Activated CD4-positive, CD25-positive, alpha-beta regulatory T cell treated with anti-CD3 and anti-CD28 coated beads, Interleukin-2, amount 50 U/mL, for 24 hours (primary cell): ENCODE results near the gene VAC14.

ENCODE experiments used
- ATAC-seq, 2 donors: fragments of 150-1000 bp; cut with Tn5 transposase; one replicate each; pipeline ENCODE4 v1.10.0; 2021; ENCODE audit warnings: mild to moderate bottlenecking in 1 of 2, moderate library complexity in 1 of 2

Gene VAC14

DNA sequence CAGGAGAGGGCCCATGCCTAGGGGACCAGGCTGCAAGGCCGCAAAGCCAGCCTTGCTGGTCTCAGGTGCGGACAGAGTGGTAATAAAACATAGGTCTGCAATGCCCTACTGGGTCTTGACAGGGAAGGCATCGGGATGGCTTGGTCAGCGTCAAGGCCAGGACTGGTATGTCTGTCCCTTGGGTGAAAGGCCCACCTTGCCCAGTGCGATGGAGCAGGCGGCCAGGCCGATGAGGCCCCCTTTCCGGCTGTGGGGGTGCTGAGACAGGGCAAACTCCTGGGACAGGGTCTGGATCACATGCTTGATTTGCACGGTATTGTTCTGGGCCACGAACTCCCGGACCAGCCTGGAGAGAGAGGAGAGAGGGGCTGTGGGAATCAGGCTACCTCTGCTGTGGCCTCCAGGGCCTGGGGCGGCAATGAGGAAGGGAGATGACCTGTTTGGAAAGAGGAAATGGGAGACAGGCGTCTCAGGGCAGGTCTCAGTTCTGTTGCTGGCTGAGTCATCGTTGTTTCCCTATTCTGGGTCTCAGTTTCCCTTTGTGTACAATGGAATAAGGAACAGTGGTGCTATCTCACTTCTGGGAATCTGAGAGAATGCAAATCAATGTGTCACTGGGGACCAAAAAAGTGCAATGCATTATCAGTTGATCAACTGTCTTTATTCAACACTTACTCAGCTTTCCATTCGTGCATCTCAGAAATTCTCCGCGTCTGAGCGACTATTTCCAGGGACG lies 14.8 kb downstream of the VAC14 start:
- ATAC-seq, result no peak

DNA sequence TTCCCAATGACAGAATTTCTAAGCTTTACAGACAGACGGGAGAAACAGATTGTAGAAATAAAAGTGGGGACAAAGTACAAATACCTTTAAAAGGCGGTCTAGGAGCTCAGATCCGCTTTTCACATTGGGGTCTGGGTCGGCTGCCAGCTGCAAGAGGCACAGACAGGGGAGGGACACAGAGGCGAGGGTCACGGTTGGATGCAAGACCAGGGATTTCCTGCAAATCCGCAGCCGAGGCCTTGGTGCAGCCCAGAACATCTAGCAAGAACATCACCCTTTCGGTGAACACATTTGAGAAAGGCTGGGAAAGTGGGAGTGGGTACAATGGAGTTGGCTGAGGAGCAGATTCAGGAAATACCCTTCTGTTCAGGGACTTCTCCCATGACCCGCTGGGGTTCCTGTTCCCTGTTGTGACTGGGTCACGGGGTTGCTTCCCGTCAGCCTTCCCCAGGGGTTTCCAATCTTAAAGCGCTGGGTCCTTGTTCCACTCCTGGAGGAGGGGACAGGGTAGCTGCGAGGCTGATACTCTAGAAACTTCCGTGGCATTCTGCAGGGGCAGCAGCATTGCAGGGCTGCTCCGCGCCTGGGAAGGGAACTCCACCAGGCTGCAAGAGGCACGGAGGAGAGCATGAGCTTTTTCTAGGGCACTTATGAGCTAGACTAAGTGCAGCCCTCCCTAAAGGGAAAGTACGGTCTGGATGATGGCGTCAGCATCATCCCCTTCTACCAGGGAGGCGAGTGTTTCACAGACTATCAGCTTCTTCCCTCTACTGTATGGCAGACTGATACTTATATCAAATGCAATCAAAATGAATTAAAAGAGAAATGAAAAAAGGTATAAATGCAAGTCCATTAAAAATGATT lies 16.0 kb downstream of the VAC14 start:
- no peak for ATAC-seq

GRCh38 chr16:70782237-70782636 lies 18.7 kb downstream of the VAC14 start:
- ATAC-seq, result no peak

- ATAC-seq, result no peak
Measured at GRCh38 chr16:70781800-70782199, 19.2 kb downstream of the VAC14 start.

DNA sequence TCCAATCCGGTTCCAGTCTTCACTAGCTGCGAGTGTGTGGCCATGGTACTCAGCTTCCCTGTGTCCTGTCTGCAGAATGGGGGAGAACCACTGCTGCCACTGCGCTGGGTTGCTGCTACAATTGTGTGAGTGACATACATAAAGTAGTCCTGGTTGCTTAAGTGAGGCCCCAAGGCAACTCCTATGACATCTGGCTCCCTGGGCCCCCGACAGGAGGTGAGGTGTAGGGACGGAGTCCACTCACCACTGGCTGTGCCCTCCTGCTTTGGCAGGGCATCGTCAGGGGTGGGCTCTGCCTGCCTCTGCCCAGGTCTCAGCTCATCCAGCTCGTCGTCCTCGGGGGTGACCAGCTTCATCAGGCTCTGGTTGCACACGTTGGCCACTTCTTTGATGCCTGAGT lies 20.4 kb downstream of the VAC14 start:
- ATAC-seq, result no peak

- ATAC-seq, result no peak
Measured at GRCh38 chr16:70779361-70779760, 21.6 kb downstream of the VAC14 start.

- ATAC-seq, result no peak
Measured at GRCh38 chr16:70778901-70779309, 22.1 kb downstream of the VAC14 start.

DNA sequence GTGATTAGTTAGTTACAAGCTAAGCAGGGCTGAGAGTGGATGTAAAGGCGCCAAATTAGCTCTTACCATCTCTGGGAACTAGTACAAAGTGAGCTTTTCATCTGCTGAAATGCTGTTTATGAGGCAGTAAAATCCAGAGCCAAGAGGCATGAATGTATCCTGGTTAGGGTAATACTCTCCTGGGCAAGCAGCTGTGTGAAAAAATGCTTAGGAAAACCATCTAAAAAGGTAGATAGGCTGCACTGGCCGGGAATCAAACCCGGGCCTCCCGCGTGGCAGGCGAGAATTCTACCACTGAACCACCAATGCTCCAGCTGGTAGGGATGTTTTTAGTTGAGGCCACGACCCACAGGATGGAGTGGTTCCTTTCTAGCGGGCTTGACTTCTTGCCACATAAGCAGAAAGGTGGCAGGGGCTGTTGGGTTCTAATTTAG lies 23.0 kb downstream of the VAC14 start:
- no peak for ATAC-seq

- no peak for ATAC-seq
Measured at GRCh38 chr16:70777496-70777895, 23.5 kb downstream of the VAC14 start.

GRCh38 chr16:70775399-70775798 lies 25.6 kb downstream of the VAC14 start:
- ATAC-seq, result no peak

GRCh38 chr16:70774261-70774660 lies 26.7 kb downstream of the VAC14 start:
- ATAC-seq, result no peak

GRCh38 chr16:70772493-70772892 lies 28.5 kb downstream of the VAC14 start:
- no peak for ATAC-seq

DNA sequence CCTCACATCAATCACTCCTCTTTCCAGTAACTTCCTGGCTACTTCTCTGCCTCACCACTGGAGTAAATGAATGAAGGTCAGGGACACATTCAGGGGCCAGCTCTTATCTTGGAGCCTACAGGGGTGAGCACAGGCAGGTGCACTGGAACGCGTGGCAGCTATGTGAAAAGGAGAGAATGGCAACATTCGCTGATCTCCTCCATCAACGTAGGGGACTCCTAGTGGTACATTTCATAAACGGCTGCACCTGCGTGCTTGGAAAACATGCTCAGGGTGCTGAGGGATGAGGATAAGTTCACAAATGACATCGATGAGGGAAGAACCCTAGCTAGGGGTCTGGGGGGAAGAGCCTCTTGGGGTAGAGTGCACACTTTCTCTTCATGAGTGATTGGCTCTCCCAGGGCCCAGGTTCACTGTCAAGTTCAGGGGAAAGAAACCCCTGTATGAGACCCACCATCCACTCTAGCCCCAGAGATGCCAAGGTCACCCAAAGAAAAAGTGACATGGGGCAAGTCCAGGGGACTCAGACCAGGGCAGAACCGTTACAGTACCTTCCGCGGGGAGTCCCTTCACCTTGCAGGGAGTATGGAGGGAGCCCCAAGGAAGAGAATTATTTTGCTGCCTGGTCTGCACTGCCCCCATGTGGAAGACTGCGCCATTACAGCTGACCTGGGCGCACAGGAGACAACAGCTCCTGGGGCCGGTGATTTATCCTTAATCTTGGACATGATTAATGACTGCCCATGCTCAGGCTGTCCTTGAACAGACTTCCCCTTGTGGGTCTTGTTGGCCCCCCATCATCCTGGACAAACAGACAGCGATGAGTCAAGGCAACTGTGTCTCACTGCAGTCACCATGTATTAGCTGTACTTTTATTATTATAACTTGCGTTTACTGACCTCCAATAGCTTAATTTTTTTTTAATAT lies 30.1 kb downstream of the VAC14 start:
- ATAC-seq, result peak in 1 of 2 donors; percentile 49

GRCh38 chr16:70770291-70770625 lies 30.7 kb downstream of the VAC14 start:
- ATAC-seq, result no peak

DNA sequence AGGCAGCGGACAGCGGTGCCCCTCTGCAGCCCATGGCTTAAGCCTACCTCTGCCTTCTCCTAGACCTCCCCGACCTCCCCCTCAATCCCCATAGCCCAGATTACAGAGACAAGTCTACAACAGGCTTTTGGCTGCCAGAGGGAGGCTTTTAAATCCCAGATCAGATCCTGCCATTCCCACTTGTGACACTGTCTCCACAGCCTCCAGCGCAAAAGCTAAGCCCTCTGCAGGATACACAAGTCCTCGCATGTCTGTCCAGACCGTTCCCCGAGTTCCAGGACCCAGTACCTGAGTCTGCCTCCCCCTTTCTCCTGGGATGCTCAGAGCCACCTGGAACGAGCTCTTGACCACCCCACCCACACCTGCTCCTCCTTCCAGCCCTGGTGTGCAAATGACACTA lies 31.2 kb downstream of the VAC14 start:
- ATAC-seq, result no peak

- no peak for ATAC-seq
Measured at GRCh38 chr16:70769131-70769530, 31.8 kb downstream of the VAC14 start.

DNA sequence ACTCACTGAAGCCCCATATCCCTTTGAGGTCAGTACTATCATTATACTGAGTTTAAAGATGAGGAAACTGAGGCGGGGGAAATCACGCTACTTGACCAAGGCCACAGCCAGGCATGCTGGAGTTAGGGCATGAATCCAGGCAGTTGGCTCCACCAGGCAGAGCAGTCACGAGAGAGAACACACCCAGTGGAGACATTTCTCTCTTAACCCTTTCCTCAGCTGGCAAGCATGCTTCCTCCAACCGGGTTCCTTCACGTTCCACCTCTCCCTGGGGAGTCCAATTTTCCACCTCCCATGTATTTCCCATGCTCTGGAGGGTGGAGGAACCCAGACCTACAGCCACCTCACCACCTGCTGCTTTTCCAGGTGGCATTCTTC lies 32.8 kb downstream of the VAC14 start:
- ATAC-seq, result no peak

- ATAC-seq, result no peak
Measured at GRCh38 chr16:70767377-70768202, 33.4 kb downstream of the VAC14 start.

DNA sequence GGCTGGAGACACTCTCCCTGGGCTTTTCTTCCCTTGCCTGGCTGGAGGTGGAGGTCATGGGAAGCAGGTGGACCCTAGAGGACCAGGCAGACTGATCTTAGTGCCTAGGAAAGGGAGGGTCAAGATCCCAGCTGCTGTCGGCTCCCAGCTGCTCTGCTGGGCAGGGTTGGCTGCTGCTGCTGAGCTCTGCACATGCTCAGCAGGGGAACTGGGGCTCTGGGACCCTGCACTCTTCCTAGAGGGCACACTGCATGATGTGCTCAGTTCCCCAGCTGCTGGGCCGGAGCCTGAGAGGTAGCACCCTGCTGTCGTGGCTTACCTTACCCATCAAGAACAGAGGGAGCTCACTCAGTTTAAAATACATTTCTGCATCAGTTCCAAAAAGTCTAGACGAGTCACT lies 34.3 kb downstream of the VAC14 start:
- ATAC-seq, result no peak

GRCh38 chr16:70766176-70766575 lies 34.8 kb downstream of the VAC14 start:
- no peak for ATAC-seq

DNA sequence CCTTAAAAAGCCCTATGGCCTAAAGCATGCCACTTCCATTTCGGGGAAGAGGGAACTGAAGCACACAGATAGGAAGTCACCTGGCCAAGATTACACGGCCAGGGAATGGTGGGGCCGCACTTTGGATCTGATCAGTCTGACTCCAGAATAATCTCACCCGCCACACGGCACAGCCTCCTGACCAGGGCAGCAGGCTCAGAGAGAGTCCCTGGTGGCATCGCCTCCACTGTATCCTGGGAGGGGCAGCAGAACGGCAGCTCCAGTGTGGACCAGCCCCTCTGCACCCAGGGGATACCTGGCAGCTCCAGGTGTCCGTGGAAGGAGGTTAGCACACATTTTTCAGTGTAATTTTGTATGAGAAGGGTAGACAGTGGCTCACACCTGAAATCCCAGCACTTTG lies 35.5 kb downstream of the VAC14 start:
- ATAC-seq, result no peak

- no peak for ATAC-seq
Measured at GRCh38 chr16:70764632-70765031, 36.3 kb downstream of the VAC14 start.
